Activated naive CD4-positive, alpha-beta T cell treated with anti-CD3 and anti-CD28 coated beads, Interleukin-2, amount 50 U/mL, for 24 hours (primary cell): Measurements from ENCODE around the gene MICALL2.

Experiments
- H3K27ac Mint-ChIP-seq: one replicate; pipeline ENCODE4 v1.8.0; 2021; ENCODE audit warnings: mild to moderate bottlenecking, mixed read lengths
- H3K27me3 Mint-ChIP-seq: one replicate; pipeline ENCODE4 v1.8.0; 2021; ENCODE audit warnings: mixed read lengths
- H3K36me3 Mint-ChIP-seq: one replicate; pipeline ENCODE4 v1.8.0; 2021; ENCODE audit warnings: mixed read lengths
- H3K4me1 Mint-ChIP-seq: one replicate; pipeline ENCODE4 v1.8.0; 2021; ENCODE audit warnings: mixed read lengths
- H3K4me3 Mint-ChIP-seq: one replicate; pipeline ENCODE4 v1.8.0; 2021; ENCODE audit warnings: mild to moderate bottlenecking, mixed read lengths
- H3K9me3 Mint-ChIP-seq: one replicate; pipeline ENCODE4 v1.8.0; 2021; ENCODE audit warnings: mixed read lengths

The MICALL2 gene

GRCh38 chr7:1413936-1414639 is 45.2 kb downstream of the MICALL2 start:
- Mint-ChIP-seq H3K36me3 (peaks cover 3% of the 10 kb centered on the region), H3K27ac (no peak overlapping the region), H3K4me1 (peaks cover 28% of the 10 kb centered on the region), H3K27me3 (peaks cover 2% of the 10 kb centered on the region), H3K9me3 (no peaks in the 10 kb centered on the region), H3K4me3 (no peak overlapping the region)

- H3K4me1 Mint-ChIP-seq = peaks cover 17% of the 10 kb centered on the region
- peaks cover 3% of the 10 kb centered on the region for H3K36me3 Mint-ChIP-seq
- peak overlapping the region; percentile 62 for H3K4me3 Mint-ChIP-seq
- H3K27me3 Mint-ChIP-seq = peaks cover 5% of the 10 kb centered on the region
- no peaks in the 10 kb centered on the region for H3K9me3 Mint-ChIP-seq
- H3K27ac Mint-ChIP-seq = no peak overlapping the region
Observed at GRCh38 chr7:1412322-1413261, 46.7 kb downstream of the MICALL2 start.

- Mint-ChIP-seq H3K4me3 (no peak overlapping the region), H3K27ac (no peak overlapping the region), H3K27me3 (peaks cover 6% of the 10 kb centered on the region), H3K9me3 (no peaks in the 10 kb centered on the region), H3K4me1 (peaks cover 8% of the 10 kb centered on the region), H3K36me3 (no peaks in the 10 kb centered on the region)
Observed at GRCh38 chr7:1411414-1411813, 47.9 kb downstream of the MICALL2 start.

- Mint-ChIP-seq H3K36me3 (no peaks in the 10 kb centered on the region), H3K27ac (no peak overlapping the region), H3K9me3 (no peaks in the 10 kb centered on the region), H3K4me3 (no peak overlapping the region), H3K4me1 (peaks cover 4% of the 10 kb centered on the region), H3K27me3 (peaks cover 9% of the 10 kb centered on the region)
Observed at GRCh38 chr7:1410992-1411391, 48.3 kb downstream of the MICALL2 start.

- peaks cover 4% of the 10 kb centered on the region for H3K4me1 Mint-ChIP-seq
- no peak overlapping the region for H3K4me3 Mint-ChIP-seq
- no peak overlapping the region for H3K27ac Mint-ChIP-seq
- H3K27me3 Mint-ChIP-seq = peaks cover 12% of the 10 kb centered on the region
- no peaks in the 10 kb centered on the region for H3K9me3 Mint-ChIP-seq
- H3K36me3 Mint-ChIP-seq = no peaks in the 10 kb centered on the region
Observed at GRCh38 chr7:1409555-1409954, 49.7 kb downstream of the MICALL2 start.

GRCh38 chr7:1408466-1408865 is 50.8 kb downstream of the MICALL2 start:
- Mint-ChIP-seq H3K4me3 (no peak overlapping the region), H3K9me3 (no peaks in the 10 kb centered on the region)

GRCh38 chr7:1407892-1408291 is 51.4 kb downstream of the MICALL2 start:
- Mint-ChIP-seq H3K4me1 (peaks cover 8% of the 10 kb centered on the region), H3K4me3 (no peak overlapping the region), H3K9me3 (no peaks in the 10 kb centered on the region), H3K27me3 (peaks cover 26% of the 10 kb centered on the region), H3K36me3 (peaks cover 2% of the 10 kb centered on the region), H3K27ac (no peak overlapping the region)

More at GRCh38 chr7:1408466-1408865, 50.8 kb downstream of the MICALL2 start:
- H3K4me1 Mint-ChIP-seq = peaks cover 11% of the 10 kb centered on the region
- peaks cover 23% of the 10 kb centered on the region for H3K27me3 Mint-ChIP-seq
- H3K27ac Mint-ChIP-seq = no peak overlapping the region
- H3K36me3 Mint-ChIP-seq = peaks cover 2% of the 10 kb centered on the region

GRCh38 chr7:1404898-1405548 is 54.2 kb downstream of the MICALL2 start:
- H3K4me3 Mint-ChIP-seq = no peak overlapping the region
- peaks cover 44% of the 10 kb centered on the region for H3K27me3 Mint-ChIP-seq
- no peaks in the 10 kb centered on the region for H3K9me3 Mint-ChIP-seq
- H3K27ac Mint-ChIP-seq = no peak overlapping the region
- peaks cover 7% of the 10 kb centered on the region for H3K4me1 Mint-ChIP-seq
- H3K36me3 Mint-ChIP-seq = peaks cover 5% of the 10 kb centered on the region

- Mint-ChIP-seq H3K9me3 (no peaks in the 10 kb centered on the region), H3K4me1 (peaks cover 7% of the 10 kb centered on the region), H3K27me3 (peaks cover 42% of the 10 kb centered on the region), H3K27ac (no peak overlapping the region), H3K4me3 (no peak overlapping the region), H3K36me3 (peaks cover 5% of the 10 kb centered on the region)
Observed at GRCh38 chr7:1404460-1404809, 54.8 kb downstream of the MICALL2 start.

- Mint-ChIP-seq H3K27me3 (peaks cover 45% of the 10 kb centered on the region), H3K9me3 (no peaks in the 10 kb centered on the region), H3K4me3 (peak overlapping the region; percentile 53), H3K27ac (no peak overlapping the region), H3K36me3 (peaks cover 5% of the 10 kb centered on the region), H3K4me1 (peaks cover 7% of the 10 kb centered on the region)
Observed at GRCh38 chr7:1403638-1404459, 55.4 kb downstream of the MICALL2 start.

GRCh38 chr7:1402791-1403637 is 56.3 kb downstream of the MICALL2 start:
- Mint-ChIP-seq H3K36me3 (peaks cover 5% of the 10 kb centered on the region), H3K27me3 (peaks cover 44% of the 10 kb centered on the region), H3K27ac (no peak overlapping the region), H3K9me3 (no peaks in the 10 kb centered on the region), H3K4me3 (no peak overlapping the region), H3K4me1 (peaks cover 7% of the 10 kb centered on the region)

GRCh38 chr7:1402110-1402790 is 57.0 kb downstream of the MICALL2 start:
- H3K4me1 Mint-ChIP-seq = peaks cover 7% of the 10 kb centered on the region
- no peak overlapping the region for H3K4me3 Mint-ChIP-seq
- peaks cover 5% of the 10 kb centered on the region for H3K36me3 Mint-ChIP-seq
- H3K27ac Mint-ChIP-seq = no peak overlapping the region
- peaks cover 48% of the 10 kb centered on the region for H3K27me3 Mint-ChIP-seq
- no peaks in the 10 kb centered on the region for H3K9me3 Mint-ChIP-seq

GRCh38 chr7:1401011-1401410 is 58.3 kb downstream of the MICALL2 start:
- Mint-ChIP-seq H3K4me3 (no peak overlapping the region), H3K9me3 (no peaks in the 10 kb centered on the region), H3K36me3 (peaks cover 5% of the 10 kb centered on the region), H3K27ac (no peak overlapping the region), H3K4me1 (peaks cover 7% of the 10 kb centered on the region), H3K27me3 (peaks cover 44% of the 10 kb centered on the region)

GRCh38 chr7:1400371-1400770 is 58.9 kb downstream of the MICALL2 start:
- H3K4me3 Mint-ChIP-seq = no peak overlapping the region

More at GRCh38 chr7:1400371-1400770, 58.9 kb downstream of the MICALL2 start:
- Mint-ChIP-seq H3K9me3 (no peaks in the 10 kb centered on the region), H3K4me1 (peaks cover 7% of the 10 kb centered on the region), H3K27ac (no peak overlapping the region), H3K36me3 (peaks cover 5% of the 10 kb centered on the region), H3K27me3 (peaks cover 41% of the 10 kb centered on the region)
